Ramos (cell line): ENCODE measurements around the gene MYO7A.

ENCODE experiments used
- in situ Hi-C: fragments of 300-500 bp; cut with MboI; formaldehyde crosslinking; loops from one replicate; pipeline ENCODE4 v1.14.3; 2022; ENCODE audit warnings: low sequenced_read_pairs; ENCODE audit not compliant: unreplicated experiment

MYO7A gene

DNA sequence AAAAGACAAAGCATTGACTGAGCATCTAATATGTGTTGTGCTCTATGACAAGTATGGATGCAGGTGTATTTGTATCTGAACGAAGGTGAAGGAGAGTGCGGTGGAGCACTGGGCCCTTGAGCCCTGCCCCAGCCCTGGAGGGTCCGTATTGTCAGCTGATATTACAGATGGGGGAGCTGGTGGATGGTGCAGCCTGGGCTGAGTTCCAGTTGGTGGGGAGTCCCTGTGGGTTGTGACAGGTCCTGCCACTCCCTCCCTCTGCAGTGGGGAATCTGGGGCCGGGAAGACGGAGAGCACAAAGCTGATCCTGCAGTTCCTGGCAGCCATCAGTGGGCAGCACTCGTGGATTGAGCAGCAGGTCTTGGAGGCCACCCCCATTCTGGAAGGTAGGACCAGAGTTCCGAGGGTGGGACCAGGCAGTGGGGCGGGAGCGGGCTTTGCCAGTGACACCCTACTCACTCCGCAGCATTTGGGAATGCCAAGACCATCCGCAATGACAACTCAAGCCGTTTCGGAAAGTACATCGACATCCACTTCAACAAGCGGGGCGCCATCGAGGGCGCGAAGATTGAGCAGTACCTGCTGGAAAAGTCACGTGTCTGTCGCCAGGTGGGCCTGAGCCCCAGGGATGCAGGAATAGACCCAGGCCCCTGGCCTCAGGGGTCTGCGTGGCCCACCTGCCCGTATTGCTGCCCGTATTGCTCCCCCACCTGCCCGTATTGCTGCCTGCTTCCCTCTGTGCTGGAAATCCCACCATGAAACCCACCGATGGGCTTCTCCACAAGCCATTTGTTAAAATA, 28.6 kb downstream of the MYO7A start:
- in situ Hi-C loops, result no loop called here

DNA sequence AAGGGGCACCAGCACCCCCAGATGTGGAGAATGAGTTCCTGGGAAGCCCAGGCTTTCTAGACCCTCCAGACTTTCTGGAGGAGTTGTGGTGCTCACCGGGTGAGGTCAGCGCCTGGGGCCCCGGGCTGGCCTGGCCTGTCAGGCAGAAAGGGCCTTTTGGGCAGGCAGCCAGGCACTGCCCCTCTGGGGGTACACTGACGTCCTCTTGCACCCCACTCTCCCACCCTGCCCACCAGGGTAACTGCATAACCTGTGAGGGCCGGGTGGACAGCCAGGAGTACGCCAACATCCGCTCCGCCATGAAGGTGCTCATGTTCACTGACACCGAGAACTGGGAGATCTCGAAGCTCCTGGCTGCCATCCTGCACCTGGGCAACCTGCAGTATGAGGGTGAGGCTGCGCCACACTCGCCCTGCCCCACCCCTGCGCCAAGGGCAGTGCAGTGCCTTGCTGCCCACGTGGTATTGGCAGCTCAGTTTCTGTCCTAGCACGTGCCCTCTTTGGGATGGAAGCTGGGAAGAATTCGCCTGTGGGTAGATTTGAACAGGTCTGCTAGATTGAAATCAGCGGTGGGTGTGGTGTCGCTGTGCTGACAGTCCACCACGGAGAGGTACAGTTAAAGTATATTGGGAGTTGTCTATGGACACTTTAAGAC, 30.1 kb downstream of the MYO7A start:
- in situ Hi-C loops, result no loop called here

DNA sequence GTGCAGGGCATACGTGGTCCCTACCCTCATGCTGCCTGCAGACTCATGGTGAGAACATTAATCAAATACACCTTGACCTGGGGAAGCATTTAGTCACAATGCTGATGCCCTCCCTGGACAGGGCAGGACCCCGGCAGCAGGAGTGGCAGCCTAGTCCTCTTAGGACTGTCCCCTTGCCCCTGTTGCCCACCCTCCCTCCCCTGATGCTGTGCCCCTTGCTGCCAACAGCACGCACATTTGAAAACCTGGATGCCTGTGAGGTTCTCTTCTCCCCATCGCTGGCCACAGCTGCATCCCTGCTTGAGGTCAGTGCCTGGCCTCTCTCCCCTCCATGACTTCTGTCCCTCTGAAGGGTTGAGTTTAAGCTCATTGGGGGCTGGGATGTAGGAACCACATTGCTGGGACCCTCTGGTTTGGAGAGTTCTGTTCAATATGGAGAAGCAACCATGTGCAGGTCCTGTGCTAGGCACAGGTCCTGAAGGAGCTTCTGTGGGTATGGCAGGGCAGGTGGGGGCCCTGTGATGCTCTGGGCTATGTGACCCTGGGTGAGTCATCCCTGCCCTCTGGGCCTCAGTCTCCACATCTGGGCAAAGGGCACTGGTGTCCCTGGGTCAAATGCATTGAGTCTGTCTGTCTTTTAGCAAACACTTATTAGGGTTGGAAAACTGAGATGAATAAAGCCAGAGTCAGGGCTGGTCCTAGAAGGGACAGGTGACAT, 31.3 kb downstream of the MYO7A start:
- in situ Hi-C loops, result no loop called here

DNA sequence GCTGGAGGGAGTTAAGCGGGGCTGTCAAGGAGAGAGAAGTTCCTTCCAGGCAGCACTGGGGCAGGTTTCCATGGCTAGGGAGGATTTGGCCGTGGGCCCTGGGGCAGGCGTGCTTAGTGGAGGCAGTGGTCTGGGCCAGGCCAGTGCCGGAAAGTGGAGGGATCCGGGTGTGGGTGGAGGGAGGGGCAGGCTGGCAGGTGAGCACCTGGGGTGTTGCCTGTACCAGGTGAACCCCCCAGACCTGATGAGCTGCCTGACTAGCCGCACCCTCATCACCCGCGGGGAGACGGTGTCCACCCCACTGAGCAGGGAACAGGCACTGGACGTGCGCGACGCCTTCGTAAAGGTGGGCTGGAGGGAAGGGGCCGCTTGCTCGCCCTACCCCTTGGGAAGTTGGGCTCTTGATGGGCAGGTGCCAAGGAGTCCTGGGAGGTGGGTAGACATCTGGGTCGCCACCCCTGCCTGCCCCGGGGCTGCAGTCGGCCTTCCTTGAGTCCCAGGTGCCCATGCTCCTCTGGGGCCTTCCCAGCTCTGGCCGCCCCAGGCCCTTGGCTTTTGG, 32.0 kb downstream of the MYO7A start:
- in situ Hi-C loops, result no loop called here

DNA sequence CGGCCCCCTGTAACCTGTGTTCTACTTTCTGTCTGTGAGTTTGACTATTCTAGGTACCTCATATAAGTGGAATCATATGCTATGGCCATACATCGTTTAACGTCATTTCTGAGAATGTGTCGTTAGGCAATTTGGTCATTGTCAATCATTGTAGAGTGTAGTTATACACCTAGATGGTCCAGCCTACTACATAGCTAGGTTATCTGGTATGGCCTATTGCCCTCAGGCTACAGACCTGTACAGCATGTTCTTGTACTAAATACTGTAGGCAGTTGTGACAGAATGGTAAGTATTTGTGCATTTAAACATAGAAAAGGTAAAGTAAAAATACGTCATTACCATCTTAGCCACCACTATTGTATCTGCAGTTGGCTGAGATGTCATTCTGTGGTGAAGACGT, 35.2 kb downstream of the MYO7A start:
- in situ Hi-C loops, result no loop called here

DNA sequence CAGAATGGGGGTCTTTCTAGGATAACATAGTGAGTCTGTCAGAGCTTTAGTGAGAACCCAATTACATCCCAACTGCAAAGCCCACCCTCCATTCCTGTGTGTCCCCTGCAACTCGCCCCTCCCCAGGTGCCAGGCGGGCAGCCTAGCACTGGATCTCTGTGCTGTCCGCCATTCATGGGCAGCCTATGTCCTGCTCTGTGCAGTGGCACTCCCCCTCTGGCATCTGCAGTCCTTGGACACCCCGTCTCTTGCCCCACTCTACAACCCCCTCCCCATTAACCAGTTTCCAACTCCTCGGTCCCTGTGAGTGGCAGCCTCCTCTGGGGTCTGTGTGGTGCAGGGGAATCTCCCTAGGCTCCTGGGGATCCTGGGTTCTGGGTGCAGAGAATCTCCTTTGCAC, 37.0 kb downstream of the MYO7A start:
- in situ Hi-C loops, result no loop called here

DNA sequence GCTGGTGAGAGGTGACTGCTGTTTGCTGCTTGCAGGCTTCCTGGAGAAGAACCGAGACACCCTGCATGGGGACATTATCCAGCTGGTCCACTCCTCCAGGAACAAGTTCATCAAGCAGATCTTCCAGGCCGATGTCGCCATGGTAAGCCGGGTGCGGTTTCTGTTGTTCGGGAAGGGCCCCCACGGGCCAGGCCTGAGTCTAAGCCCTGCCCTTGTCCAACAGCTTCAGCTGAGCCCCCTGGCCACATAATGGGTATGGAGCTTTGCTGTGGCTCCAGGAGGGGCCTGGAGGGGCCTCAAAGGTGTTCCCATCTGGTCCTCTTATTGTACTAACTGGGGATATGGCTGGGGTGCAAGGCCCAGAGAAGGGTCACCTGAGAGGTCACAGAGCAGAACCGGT, 38.0 kb downstream of the MYO7A start:
- in situ Hi-C loops, result no loop called here

DNA sequence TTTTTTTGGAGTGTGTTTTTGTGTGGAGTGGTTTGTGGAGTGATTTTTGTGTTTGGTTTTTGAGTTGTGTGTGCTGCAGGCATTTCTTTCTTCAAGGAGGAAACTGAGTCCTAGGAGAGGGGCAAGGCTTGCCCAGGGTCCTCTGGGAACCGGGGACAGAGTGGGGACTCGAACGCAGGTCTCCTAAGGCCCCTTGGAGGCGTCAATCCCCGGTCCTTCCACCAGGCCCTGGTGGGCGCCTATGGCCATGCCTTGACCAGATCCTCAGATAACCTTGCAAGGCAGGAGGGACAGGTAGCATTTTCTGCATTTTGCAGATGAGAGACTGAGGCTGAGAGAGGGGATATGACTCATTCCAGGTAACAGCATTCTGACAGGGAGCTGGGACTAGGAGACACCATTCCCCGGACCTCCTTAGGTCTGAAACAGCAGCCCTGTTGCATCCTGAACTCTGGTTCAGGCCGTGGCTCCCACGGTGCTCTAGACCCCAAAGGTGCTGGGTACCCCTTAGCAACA, 39.1 kb downstream of the MYO7A start:
- in situ Hi-C loops, result no loop called here

DNA sequence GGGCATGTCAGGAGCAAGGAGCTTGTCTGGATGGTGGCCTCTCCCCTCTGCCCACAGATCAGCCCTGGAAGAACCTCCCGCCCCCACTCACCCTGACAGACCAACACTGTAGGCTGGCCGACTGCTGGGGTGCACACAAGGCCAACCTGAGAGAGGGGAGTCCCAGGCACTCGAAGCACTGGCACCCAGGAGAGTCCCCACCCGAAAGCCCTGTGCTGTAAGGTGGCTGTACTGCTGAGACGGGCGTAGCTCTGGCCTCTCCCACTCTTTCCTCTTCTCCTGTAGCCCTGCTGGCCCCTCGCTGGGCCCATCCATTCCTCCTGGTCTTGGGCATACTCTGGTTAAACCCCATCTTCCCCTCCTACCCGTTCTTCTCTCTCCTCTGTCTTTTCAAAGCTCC, 39.7 kb downstream of the MYO7A start:
- in situ Hi-C loops, result no loop called here

DNA sequence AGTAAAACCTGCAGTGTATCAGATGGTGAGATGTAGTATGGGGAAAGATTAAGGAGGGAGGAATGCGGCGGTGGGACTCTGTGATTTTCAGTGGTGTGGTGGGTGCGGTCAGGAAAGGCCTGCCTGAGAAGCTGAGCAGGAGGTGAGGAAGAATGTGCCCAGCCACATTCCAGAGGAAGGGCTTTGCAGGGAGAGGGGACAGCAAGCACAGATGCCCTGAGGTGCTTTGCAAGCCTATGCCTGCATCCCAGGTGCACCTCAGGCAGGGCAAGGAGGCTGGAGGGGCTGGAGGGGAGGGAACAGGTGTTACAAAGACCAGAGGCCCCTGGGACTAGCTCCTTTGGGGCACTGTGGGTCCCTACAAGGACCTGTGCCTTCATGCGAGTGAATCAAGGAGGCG, 42.1 kb downstream of the MYO7A start:
- in situ Hi-C loops, result no loop called here

DNA sequence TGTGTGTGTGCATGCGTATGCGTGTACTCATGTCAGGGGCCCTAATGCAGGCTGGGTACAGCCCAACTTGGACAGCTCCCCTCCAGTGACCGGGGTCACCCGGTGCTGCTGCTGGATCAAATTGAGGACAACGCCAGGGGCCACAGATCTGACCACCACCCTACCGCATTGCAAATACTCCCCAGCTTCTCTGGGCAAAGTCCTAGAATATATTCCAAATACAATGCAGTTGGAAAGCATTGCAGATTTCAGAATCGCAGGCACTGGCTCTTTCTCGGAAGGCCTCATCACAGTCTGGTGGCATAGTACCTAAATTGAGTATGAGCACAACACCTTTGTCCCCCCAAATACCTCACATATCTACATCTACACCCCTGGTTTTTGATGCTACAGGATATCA, 43.2 kb downstream of the MYO7A start:
- in situ Hi-C loops, result no loop called here

DNA sequence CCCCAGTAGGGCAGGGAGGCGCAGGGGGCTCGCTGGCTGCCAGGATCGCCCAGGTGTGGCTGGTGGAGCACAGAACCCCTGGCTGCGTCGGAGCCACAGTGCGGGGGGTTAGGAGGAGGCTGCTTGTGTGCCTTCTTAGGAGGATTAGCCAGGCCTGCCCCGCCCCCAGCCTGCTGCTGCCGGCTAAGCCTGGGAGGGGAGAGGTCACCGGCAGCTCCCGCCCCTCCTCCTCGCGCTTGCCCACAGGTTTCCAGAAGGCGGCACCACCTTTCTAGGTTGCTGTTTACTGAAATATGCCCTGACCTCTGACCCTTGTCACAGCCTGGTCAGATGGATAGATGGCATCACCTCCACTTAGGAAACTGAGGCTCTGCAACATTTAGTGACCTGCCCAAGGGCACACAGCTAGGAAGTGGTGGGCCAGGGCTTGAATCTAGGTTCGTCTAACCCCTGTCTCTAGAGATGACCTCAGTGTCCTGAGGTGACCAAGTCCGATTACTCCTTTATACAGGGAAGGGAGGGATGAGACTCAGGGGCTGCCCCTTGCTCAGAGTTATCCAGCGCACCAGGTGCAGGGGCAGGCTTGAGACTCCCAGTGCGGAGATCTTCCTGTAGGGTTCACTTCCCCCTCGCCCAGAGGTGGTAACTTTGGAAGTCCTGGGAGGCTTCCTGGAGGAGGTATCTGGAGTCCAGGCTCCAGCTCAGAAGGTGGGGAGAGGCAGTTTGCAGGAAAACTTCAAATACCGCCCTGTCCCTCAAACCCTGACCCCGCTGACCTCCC, 44.0 kb downstream of the MYO7A start:
- in situ Hi-C loops, result no loop called here

DNA sequence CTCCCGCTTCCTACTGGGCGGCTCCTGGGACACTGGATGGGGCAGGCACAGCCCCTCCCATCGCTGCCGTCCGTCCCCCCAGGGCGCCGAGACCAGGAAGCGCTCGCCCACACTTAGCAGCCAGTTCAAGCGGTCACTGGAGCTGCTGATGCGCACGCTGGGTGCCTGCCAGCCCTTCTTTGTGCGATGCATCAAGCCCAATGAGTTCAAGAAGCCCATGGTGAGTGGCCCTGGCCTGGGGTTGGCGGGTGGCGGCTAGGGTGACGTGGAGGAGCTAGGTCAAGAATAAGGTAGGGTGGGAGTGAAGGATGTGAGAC, 44.6 kb downstream of the MYO7A start:
- in situ Hi-C loops, result no loop called here

DNA sequence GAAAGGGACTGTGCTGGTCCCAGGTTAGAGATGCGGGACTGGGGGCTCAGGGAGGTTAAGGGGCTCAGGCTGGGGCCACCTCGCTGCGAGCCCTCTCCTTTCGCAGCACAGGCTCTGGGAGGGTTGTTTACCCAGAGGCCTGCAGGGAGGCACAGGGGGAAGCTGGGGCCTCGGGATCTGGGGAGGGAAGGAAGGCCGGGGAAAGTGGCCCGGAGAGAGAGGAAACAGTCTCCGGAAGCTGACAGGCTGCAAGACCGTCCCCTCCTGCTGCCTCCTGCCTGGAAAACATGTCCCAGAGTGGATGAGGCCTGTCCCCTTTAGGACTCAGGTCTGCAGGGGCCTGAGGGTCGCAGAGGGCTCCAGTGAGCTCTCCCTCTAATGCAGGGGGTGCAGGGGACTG, 45.4 kb downstream of the MYO7A start:
- in situ Hi-C loops, result no loop called here

DNA sequence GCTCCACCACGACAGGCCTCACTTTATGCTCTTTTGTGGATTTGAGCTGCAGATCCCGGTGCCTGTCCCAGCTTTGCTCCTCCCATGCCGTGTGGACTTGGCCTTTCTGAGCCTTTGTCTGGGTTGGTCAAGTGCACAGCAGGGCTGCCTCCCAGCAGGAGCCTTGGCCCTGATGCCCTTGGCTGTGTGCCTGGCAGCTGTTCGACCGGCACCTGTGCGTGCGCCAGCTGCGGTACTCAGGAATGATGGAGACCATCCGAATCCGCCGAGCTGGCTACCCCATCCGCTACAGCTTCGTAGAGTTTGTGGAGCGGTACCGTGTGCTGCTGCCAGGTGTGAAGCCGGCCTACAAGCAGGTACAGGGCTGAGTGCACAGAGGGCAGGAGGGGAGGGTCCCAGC, 46.5 kb downstream of the MYO7A start:
- in situ Hi-C loops, result no loop called here

DNA sequence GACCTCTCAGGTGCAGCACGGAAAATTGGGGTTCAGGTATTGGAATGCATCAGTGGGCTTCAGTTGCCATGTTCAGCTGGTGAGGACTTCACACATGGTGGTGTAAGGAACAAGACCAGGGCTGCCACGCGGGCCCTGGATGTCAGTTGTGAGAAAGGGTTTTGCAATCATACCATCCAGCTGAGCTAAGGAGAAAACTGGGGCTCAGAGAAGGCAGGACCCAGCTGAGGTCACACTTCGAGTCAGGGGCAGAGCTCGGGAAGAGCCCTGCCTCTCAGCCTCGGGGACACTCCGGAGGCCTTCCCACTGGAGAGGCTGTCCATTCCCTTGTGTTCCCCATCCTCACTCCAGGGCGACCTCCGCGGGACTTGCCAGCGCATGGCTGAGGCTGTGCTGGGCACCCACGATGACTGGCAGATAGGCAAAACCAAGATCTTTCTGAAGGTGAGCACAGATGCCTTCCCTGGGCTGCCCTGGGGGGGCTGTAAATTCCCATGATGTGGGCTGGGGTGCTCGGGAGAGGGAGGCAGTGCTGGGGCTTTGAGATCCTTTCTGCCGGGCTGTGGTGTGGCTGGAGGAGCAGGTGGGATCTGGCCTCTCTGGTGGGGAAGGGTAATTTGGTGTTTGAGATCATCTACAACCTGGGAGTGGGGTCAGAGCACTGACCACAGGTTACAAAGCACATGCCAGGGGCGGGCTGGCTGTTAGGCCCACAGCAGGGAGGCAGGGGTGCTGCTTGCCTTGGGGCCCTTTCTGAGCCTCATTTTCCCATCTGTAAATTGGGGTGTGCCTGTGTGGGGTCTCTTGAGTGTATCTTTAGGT, 47.2 kb downstream of the MYO7A start:
- in situ Hi-C loops, result no loop called here

DNA sequence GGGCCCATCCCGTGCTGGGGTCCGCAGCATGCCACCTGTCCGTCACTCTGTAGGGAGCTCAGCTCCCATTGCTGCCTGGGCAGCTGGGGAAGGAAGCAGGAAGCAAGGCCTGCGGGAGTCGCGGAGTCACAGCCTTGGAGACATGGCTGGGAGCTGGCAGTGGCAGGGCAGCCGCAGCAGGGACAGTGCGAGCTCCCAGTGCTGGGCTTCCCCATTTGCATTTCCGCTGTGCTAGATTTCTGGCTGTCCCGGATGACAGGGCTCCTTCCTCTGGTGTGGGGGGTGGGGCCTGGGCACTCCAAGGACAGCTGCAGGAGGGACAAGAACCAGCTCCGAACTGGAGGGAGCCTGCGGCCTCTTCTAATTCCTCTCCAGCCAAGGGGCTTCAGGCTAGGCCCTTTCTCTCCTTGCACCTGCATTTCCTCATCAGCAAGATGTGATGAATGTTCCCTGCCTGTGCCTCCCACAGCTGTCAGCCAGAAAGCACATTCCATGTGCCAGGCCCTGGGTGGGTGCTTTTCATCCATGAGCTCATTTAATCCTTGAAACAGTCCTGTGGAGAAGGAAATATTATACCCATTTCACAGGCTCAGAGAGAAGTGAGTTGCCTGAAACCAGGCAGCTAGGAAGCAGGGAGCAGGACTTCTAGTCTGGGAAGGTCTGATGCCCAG, 48.0 kb downstream of the MYO7A start:
- in situ Hi-C loops, result no loop called here

DNA sequence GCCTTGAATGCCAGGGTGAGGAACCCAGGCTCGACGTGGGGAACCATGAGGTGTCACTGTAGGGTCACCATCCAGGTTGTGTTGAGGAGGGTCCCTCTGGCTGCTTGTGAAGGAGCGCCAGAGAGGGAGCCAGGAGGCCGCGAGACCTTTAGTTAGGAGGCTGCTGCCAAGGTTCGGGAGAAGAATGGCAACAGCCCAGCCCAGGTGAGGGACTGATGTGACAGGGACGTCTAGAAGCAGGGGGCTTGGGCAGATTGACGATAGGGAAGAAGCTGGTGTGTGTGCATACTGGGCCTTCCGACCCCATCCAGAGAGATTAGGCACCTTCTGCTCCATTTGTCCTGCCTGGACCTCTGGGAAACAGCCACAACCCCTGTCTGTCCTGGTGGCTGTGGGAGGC, 49.0 kb downstream of the MYO7A start:
- in situ Hi-C loops, result no loop called here

DNA sequence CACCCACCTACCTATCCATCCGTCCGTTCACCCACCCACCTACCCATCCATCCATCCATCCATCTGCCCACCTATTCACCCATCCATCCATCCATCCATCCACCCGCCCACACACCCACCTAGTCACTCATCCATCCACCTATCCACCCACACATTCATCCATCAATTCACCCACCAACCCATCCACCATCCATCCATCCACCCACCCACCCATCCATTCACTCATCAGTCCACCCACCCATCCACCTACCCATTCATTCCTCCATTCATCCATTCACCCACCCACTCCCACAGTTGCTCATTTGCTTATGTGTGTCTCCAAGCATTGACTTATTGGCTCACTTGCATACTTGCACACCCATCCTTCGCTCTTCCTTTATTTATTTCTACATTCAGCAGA, 50.1 kb downstream of the MYO7A start:
- in situ Hi-C loops, result no loop called here
